Effector CD4-positive, alpha-beta T cell (primary cell): ENCODE results near the gene IL1RAPL1.

ENCODE experiments used
- DNase-seq: peaks from one replicate; pipeline ENCODE4 v3.0.0-alpha.2; 2020

The IL1RAPL1 gene

GRCh38 chrX:29143356-29143755 lies 556.1 kb downstream of the IL1RAPL1 start:
- no peak for DNase-seq

- no peak for DNase-seq
These were observed 556.5 kb downstream of the IL1RAPL1 start for GRCh38 chrX:29143756-29144155.

- no peak for DNase-seq
These were observed 558.1 kb downstream of the IL1RAPL1 start for GRCh38 chrX:29145316-29145715.

DNA sequence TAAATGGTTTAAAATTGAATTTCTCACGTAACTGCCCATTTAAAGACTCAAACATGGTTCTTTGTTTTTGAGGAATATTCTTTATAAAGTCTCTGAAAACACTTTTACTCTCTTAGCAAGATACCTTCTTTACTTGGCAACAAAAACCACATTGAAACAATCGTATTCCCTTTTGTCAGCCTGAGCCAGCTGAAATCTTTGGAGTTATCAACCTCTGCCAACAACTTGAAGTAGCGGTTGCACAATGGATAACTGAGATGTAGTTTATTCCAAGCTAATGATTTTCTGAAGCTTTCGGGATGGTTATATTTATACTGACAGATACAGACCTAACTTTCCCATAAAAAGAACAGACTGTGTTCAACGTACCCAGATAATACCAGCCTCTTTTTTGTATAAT lies 561.3 kb downstream of the IL1RAPL1 start:
- DNase-seq: no peak

DNA sequence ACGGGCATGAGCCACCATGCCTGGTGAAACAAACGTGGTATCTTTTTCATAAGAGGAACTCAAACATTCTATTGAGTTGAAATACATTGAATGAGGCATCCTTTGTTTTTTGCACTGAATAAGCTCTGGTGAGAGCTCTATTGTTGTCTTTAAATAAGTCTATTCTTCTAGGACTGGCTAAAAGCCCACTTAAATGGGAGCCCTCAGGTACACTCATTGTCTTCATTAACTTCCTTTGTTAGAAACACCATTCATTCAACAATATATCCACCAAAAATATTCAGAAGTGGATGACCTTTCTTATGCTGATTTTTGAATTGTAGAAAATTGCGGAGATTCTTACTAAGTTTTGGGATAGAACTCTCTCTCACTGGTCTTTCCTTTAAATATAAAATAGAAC lies 568.0 kb downstream of the IL1RAPL1 start:
- DNase-seq: no peak

DNA sequence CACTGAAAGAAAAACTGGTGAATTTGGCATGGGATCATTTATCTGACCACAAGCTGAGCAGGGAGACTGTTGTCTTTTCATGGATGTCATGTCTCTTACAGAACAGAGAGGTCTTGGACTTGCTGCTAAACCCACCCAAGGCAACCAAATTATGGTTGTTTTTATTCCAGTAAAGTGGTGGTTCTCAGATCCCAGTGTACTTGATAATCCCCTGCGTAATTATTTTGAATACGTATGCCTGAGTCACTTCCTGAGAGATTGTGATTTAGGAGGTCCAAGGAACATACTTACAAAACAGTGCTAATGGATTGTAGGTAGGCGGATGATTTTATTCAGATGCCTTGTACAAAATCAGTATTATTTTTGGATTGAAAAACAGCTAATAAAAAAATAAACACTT lies 585.6 kb downstream of the IL1RAPL1 start:
- DNase-seq: no peak

DNA sequence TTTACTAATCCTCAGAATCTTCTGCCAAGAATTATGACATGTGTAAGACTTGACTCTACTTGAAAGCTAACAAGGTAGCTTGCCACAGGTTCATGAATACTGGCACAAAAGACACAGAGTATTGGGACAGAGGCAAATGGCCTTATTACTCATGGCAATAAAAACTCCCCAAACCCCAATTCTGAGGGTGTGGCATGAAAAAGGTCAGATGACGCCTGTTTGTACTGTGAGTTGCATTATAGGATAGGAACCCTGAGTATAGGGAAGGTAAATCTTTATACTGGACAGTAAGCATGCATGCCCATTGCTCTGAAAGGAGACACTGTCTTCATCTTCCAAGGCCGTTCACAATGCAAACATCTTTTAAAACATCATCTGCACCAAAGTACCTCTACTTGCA lies 600.0 kb downstream of the IL1RAPL1 start:
- DNase-seq: no peak

GRCh38 chrX:29196501-29196900 lies 609.3 kb downstream of the IL1RAPL1 start:
- no peak for DNase-seq

GRCh38 chrX:29215251-29215650 lies 628.0 kb downstream of the IL1RAPL1 start:
- DNase-seq: no peak

DNA sequence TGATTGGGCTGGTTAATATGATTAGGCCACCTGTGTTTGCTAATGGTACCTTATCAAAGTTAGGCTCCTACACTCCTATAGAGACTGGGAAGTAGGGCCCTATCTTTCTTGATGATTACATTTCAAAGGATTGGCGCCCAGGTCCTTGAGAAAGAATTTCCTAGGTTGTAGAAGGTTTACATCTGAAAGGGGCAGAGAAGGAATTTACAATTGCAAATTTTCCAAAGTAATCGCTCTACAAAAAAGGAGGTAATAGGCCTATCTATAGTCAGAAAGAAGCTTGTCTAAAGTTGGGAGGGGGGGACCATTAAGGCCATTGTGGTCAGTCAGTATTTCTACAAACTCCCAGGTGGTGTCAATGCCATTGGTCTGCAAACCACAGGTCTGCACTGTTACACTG lies 638.4 kb downstream of the IL1RAPL1 start:
- DNase-seq: no peak

DNA sequence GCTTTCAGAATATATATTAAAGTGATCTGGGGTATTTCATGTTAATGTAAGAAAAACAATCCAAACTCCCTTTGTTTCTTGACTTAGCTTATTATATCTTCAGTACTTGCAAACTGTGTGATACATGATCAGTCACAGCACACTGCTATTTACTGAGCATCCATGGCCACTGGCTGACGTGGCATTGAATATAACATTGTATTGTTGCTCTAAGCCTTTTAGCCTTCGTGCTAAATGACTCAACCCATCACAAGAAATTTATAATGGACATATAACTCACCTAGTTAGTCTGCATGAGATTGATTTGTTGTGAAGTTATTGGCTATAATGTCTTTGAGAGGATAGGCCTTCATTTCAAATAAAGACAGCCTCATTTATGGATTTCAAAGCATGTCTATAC lies 642.6 kb downstream of the IL1RAPL1 start:
- no peak for DNase-seq

DNA sequence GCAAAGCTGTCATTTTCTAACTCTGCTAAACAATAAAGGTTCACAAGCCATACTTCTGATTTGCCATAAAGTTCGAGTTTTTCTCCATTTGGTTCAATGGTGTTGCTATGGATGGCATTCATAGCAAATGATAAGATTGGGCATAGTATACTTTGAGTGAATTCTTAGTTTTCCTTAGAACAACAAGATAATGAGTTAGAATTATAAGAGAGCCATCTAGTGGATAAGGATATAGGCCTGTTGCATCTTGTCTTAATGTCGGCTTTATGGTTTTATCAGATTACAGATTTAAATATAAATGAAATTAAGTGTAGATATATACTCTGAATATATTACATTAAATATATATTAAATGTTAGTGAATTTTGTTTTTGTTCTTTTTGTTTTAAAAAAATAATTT lies 644.6 kb downstream of the IL1RAPL1 start:
- no peak for DNase-seq

GRCh38 chrX:29233592-29234183 lies 646.4 kb downstream of the IL1RAPL1 start:
- DNase-seq: no peak

- DNase-seq: no peak
These were observed 650.7 kb downstream of the IL1RAPL1 start for GRCh38 chrX:29237972-29238371.

DNA sequence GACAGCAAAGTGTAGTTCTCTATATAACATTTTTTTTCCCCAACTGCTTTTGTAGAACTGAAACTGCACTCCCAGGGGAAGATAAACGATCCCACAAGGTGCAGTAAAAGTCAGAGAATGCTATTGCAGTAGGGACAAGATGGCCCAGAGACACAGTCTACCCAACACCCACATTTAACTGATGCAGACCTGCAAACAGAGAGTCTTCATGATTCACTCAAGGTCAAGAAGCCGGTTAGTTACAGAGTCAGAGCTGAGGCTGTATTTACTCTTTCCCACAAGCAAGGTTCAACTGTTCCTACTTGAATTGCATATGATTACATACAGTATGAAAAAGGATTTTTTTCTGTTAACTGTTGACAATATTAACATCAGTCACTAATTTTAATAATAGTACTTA lies 654.6 kb downstream of the IL1RAPL1 start:
- DNase-seq: no peak

- no peak for DNase-seq
These were observed 655.6 kb downstream of the IL1RAPL1 start for GRCh38 chrX:29242856-29243255.

DNA sequence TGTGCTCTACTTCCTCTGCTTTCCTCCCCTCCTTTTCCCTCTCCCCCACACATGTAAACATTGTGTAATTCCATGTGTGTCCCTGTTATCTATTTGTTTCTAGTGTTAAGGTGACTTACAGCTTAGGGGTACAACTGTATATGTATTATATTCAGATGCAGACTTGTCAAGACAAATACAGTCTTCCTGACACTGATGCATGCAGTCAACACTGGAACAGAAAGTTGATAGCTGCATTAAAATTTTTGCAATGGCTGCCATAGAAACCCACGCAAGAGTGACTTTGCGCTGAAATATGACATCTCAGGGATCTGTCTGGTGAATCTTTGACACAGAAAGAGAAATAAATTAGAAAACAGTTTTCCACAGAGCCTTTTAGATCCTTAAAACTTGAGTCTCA lies 656.7 kb downstream of the IL1RAPL1 start:
- DNase-seq: no peak

GRCh38 chrX:29254515-29254914 lies 667.3 kb downstream of the IL1RAPL1 start:
- DNase-seq: no peak

- no peak for DNase-seq
These were observed 670.3 kb downstream of the IL1RAPL1 start for GRCh38 chrX:29257521-29257920.

DNA sequence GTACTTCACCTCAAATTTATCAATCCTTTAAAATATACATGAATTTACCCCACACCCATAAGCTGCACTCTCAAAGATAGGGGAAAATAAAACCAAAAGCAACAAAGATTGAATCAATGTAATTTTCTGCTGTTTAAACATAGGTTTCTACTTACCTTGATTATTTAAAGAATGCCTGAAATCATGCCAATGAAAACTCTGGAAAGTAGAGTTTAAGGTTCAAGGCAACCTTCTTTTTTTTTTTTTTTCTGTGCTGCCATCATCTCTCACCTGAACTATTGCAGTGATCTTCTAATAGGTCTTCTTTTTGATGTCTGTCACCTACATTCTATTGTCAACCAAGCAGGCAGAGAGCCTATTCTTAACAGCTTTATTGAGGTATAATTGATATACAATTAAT lies 682.1 kb downstream of the IL1RAPL1 start:
- DNase-seq: no peak

- DNase-seq: no peak
These were observed 687.3 kb downstream of the IL1RAPL1 start for GRCh38 chrX:29274517-29274916.

DNA sequence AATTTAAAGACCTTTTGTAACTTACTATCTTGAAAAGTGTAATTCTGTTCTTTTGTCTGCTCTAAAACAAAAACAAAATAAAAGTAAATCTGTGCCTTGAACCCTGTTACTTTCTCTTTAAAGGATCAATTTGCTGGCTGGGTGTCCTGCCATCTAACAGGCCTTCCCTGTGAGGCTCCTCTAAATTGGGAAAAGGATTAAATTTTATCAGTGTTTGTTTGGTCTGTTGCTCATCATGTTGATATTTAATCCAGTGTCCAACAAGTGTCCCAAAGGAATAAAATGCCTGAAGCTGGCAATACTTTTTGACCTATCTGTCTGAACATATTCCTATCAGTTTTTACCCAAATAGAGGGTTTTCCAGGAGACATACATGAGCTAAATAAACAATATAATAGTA lies 688.7 kb downstream of the IL1RAPL1 start:
- DNase-seq: no peak

DNA sequence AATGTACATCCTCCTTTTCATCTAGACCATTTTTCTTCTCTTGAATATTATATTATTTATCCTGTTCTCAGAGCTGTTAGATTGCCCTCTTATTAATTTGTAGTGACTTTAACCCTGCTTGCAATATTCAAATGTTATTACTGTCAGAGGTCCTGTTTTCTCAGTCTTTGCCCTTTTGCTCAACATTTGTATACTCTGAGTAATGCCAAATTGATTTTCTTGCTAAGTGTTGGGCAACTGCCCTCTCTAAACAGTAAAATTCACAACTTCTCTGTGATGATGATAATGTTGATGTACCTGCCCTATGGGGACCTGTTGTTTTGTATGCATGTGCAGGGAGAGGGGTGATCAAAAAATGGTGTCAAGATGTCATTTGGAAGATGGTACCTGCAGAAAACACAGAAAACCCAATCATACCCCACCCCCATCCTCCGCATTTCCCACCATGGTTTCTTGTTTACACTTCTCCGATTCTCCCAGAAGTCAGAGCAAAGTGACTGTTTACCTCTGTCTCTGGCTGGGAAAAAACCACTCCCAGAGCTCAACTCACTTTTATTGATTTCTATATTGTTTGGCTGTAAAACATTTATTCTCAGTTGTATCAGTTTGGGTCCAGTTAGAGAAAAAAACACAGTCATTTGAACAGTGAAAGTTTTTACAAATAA lies 694.0 kb downstream of the IL1RAPL1 start:
- DNase-seq: no peak

- DNase-seq: no peak
These were observed 698.4 kb downstream of the IL1RAPL1 start for GRCh38 chrX:29285664-29286063.
